C4-2B (cell line): Measurements from ENCODE around the gene NRSN1.

ENCODE experiments used
- ZFX ChIP-seq: fragments of 450-650 bp; IDR thresholded peaks from 2 replicates; pipeline ENCODE4 v1.6.1; 2017
- TF ChIP-seq, protein P1 (sequence below): fragments of 450-650 bp; conservative IDR thresholded peaks from 2 replicates; pipeline ENCODE4 v1.5.1; 2017; ENCODE audit warnings: mild to moderate bottlenecking

DNA sequence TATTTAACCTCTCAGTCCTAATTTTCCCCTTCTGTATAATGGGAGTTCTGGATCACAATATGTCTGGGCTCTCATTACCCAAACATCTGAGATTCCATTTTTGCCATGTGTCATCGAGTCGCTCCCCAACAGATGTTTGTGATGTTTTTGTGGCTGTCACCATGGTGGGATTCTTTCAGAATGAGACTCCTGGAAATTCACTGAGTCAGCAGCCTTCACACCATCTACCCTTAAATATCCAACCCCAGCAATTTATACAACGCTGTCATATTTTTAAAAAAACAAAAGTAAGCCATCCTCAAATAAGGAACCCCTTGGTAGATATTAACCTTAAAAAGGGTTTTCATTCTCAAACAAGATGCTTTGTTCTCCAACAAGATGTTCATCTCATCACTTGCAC, 20.9 kb downstream of the NRSN1 start:
- TF ChIP-seq, protein P1, sequence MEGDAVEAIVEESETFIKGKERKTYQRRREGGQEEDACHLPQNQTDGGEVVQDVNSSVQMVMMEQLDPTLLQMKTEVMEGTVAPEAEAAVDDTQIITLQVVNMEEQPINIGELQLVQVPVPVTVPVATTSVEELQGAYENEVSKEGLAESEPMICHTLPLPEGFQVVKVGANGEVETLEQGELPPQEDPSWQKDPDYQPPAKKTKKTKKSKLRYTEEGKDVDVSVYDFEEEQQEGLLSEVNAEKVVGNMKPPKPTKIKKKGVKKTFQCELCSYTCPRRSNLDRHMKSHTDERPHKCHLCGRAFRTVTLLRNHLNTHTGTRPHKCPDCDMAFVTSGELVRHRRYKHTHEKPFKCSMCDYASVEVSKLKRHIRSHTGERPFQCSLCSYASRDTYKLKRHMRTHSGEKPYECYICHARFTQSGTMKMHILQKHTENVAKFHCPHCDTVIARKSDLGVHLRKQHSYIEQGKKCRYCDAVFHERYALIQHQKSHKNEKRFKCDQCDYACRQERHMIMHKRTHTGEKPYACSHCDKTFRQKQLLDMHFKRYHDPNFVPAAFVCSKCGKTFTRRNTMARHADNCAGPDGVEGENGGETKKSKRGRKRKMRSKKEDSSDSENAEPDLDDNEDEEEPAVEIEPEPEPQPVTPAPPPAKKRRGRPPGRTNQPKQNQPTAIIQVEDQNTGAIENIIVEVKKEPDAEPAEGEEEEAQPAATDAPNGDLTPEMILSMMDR, result no peak
- no peak for TF ChIP-seq ZFX
